ENCODE data around the gene MAMDC4. TPM values are rescaled to one million over a fixed set of nuclear protein-coding genes. Genes with fewer than 3 reads are reported as not detected.
"Not testable (repeated sequence)": the region's sequence is repeated elsewhere in the genome, so short reads cannot be mapped to it uniquely, and the experiment has no call there.

The MAMDC4 gene
- total and polyA plus RNA-seq, 2 of the 13 experiments (the other 11 are each of a cell fraction or from before 2014, with no cell fraction given): 6.0 to 6.8 TPM

- TF ChIP-seq, protein P1, sequence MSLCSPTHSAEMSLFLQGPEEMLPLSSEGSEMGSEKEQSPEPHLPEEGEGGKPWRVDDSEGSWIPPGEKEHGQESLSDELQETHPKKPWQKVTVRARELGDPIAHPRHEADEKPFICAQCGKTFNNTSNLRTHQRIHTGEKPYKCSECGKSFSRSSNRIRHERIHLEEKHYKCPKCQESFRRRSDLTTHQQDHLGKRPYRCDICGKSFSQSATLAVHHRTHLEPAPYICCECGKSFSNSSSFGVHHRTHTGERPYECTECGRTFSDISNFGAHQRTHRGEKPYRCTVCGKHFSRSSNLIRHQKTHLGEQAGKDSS (CRISPR knock-in tag; IDR thresholded peaks at IDR 0.05; ENCODE audit: borderline replicate concordance, low read depth): peak; percentile 14; the same call in 1 of the 2 replicates
- peak; percentile 8; the same call in 1 of the 2 replicates for TF ChIP-seq NFYC (CRISPR knock-in tag; IDR thresholded peaks at IDR 0.05)
- peak; percentile 48; the same call in 1 of the 2 replicates for TF ChIP-seq HDAC1 (CRISPR knock-in tag; IDR thresholded peaks at IDR 0.05)
- peak; percentile 68; the same call in 1 of the 2 replicates for TF ChIP-seq MTA1 (CRISPR knock-in tag; IDR thresholded peaks at IDR 0.05; ENCODE audit: borderline replicate concordance)
- TF ChIP-seq PAX8 (CRISPR knock-in tag; IDR thresholded peaks at IDR 0.05; ENCODE audit: borderline replicate concordance): 0 out of 2 replicates have a peak, but pooled peaks have one; percentile 40
- peak; percentile 65; the same call in 1 of the 2 replicates for TF ChIP-seq ZNF776 (CRISPR knock-in tag; IDR thresholded peaks at IDR 0.05)
- TF ChIP-seq ZNF343 (CRISPR knock-in tag; IDR thresholded peaks at IDR 0.05): peak; percentile 67; the same call in 1 of the 2 replicates
- peak; percentile 78; the same call in 1 of the 2 replicates for TF ChIP-seq ZNF782 (CRISPR knock-in tag; IDR thresholded peaks at IDR 0.05; ENCODE audit: borderline replicate concordance)
- TF ChIP-seq, protein P2, sequence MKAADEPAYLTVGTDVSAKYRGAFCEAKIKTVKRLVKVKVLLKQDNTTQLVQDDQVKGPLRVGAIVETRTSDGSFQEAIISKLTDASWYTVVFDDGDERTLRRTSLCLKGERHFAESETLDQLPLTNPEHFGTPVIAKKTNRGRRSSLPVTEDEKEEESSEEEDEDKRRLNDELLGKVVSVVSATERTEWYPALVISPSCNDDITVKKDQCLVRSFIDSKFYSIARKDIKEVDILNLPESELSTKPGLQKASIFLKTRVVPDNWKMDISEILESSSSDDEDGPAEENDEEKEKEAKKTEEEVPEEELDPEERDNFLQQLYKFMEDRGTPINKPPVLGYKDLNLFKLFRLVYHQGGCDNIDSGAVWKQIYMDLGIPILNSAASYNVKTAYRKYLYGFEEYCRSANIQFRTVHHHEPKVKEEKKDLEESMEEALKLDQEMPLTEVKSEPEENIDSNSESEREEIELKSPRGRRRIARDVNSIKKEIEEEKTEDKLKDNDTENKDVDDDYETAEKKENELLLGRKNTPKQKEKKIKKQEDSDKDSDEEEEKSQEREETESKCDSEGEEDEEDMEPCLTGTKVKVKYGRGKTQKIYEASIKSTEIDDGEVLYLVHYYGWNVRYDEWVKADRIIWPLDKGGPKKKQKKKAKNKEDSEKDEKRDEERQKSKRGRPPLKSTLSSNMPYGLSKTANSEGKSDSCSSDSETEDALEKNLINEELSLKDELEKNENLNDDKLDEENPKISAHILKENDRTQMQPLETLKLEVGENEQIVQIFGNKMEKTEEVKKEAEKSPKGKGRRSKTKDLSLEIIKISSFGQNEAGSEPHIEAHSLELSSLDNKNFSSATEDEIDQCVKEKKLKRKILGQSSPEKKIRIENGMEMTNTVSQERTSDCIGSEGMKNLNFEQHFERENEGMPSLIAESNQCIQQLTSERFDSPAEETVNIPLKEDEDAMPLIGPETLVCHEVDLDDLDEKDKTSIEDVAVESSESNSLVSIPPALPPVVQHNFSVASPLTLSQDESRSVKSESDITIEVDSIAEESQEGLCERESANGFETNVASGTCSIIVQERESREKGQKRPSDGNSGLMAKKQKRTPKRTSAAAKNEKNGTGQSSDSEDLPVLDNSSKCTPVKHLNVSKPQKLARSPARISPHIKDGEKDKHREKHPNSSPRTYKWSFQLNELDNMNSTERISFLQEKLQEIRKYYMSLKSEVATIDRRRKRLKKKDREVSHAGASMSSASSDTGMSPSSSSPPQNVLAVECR (CRISPR knock-in tag; IDR thresholded peaks at IDR 0.05; ENCODE audit: borderline replicate concordance): peak; percentile 78
- peak; percentile 57; the same call in 1 of the 2 replicates for TF ChIP-seq ZNF678 (CRISPR knock-in tag; IDR thresholded peaks at IDR 0.05)
- TF ChIP-seq ZSCAN21 (CRISPR knock-in tag; IDR thresholded peaks at IDR 0.05; ENCODE audit: borderline replicate concordance): peak; percentile 43; the same call in 1 of the 2 replicates
- TF ChIP-seq ZGPAT (CRISPR knock-in tag; IDR thresholded peaks at IDR 0.05): peak; percentile 47; the same call in 1 of the 2 replicates
- TF ChIP-seq NONO (IDR thresholded peaks at IDR 0.05): not testable (repeated sequence)
- TF ChIP-seq NONO (CRISPR knock-in tag; conservative IDR thresholded peaks at IDR 0.05): peak; percentile 81
- TF ChIP-seq, protein P3, sequence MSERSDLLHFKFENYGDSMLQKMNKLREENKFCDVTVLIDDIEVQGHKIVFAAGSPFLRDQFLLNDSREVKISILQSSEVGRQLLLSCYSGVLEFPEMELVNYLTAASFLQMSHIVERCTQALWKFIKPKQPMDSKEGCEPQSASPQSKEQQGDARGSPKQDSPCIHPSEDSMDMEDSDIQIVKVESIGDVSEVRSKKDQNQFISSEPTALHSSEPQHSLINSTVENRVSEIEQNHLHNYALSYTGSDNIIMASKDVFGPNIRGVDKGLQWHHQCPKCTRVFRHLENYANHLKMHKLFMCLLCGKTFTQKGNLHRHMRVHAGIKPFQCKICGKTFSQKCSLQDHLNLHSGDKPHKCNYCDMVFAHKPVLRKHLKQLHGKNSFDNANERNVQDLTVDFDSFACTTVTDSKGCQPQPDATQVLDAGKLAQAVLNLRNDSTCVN (CRISPR knock-in tag; IDR thresholded peaks at IDR 0.05; ENCODE audit: borderline replicate concordance): peak; percentile 44; the same call in 1 of the 2 replicates
- peak; percentile 89 for TF ChIP-seq MEIS1 (CRISPR knock-in tag; IDR thresholded peaks at IDR 0.05; ENCODE audit: borderline replicate concordance)
- peak; percentile 80; the same call in 1 of the 2 replicates for TF ChIP-seq ZNF136 (CRISPR knock-in tag; IDR thresholded peaks at IDR 0.05; ENCODE audit: low read depth)
- TF ChIP-seq ZC3H13 (CRISPR knock-in tag; IDR thresholded peaks at IDR 0.05): peak; percentile 93
- 0 out of 2 replicates have a peak, but pooled peaks have one; percentile 4 for TF ChIP-seq ZNF337 (CRISPR knock-in tag; IDR thresholded peaks at IDR 0.05; ENCODE audit: borderline replicate concordance, low read depth)
- peak; percentile 13; the same call in 1 of the 2 replicates for TF ChIP-seq MIXL1 (CRISPR knock-in tag; IDR thresholded peaks at IDR 0.05)
These were observed 9.7 kb upstream of the MAMDC4 start, which contains the start of gene AJM1 (continued) for GRCh38 chr9:136842380-136842948.
